Medulla oblongata (tissue), 1 donor: ENCODE measurements around the gene ASTN2.

Experiments used
- DNase-seq: peaks from one replicate; pipeline ENCODE4 v3.0.0-alpha.2; 2015; ENCODE audit errors: extremely low spot score

ASTN2 gene

GRCh38 chr9:116668970-116669695 lies 745.7 kb downstream of the ASTN2 start:
- DNase-seq: no peak

DNA sequence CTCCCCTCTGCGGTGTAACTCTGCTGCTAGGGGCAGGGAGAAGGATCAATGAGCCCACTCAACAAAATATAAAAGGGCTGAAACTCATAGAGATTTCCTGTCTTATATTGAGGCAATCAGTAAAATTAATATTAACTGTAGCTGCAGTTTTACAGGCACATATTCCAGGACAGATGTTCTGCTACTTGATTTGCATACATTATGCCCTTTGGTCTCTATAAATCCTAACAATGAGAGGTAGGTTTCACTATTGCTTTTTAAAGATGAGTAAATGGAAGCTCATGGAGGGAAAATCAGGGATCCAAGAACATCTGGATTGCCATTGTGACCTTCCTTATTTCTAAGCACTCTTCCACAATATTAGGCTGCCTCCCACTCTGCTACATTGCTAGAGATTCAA lies 751.3 kb downstream of the ASTN2 start:
- DNase-seq: no peak

- DNase-seq: no peak
These were observed 752.1 kb downstream of the ASTN2 start for GRCh38 chr9:116662646-116663310.

GRCh38 chr9:116661037-116661954 lies 753.6 kb downstream of the ASTN2 start:
- peak; percentile 85 for DNase-seq

- no peak for DNase-seq
These were observed 756.6 kb downstream of the ASTN2 start for GRCh38 chr9:116658265-116658664.

DNA sequence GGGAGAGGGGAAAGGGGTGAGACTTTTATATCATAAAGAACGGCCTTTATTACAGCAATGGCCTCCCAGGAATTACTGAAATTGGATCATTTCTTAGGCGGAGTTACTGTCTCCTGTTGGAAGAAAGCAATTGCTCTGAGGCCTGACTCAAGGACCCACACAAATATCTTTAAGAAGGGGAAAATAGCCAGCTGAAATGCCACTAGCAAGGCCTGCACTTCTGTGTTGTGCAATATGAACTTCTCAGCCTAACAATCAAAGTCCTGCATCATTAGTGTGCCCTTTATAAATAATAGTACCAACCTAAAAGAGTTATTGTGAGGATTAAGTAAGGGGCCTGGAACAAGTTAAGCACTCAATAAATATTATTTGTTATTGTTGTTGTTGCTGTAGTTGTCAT lies 757.9 kb downstream of the ASTN2 start:
- DNase-seq: no peak

GRCh38 chr9:116656501-116656971 lies 758.3 kb downstream of the ASTN2 start:
- no peak for DNase-seq

DNA sequence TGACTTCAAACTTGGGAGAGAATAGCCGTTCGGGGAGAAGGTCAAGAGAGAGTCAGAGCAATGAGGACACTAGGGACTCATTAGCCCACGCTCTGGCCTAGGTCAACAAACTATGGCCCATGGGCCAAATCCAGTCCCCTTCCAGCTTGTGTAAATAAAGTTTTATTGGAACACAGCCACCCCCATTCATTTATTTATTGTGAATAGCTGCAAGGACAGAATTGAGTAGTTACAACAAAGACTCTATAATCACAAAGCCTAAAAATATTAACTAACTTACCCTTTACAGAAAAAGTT lies 760.9 kb downstream of the ASTN2 start:
- DNase-seq: no peak

DNA sequence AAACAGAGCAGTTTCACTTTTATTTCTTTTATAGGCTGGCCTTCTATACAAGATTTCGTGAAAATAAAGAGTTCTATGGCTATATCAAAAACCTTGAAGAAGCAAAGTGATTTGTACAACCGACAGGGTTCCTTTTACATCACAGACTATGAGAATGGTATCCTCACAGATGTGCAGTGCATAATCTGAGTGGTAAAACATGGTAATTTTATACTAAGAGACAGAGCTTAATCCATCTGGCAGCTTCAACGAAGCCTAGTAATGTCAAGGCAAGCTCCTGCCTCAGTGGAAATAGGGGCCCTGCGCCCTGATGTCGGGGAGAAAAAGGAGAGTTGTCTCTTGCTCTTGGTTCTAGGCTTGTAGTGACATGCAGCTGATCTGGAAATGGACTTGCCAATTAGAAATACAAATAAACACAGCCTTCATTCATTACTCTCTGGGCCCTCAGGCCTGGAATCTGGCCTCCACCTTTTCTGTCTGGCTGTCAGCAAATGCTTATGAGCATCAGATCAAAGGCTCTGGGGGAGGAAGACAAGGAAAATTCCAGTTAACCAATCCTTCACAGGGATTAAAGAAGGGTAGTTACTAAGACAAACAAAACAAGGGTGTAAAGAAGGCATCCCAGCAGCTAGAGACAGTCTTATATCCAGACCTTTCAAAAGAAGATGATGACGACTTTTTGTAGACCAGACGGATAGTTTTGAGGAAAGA lies 761.4 kb downstream of the ASTN2 start:
- DNase-seq: peak; percentile 34

- no peak for DNase-seq
These were observed 767.4 kb downstream of the ASTN2 start for GRCh38 chr9:116647515-116647809.

- DNase-seq: peak; percentile 68
These were observed 768.0 kb downstream of the ASTN2 start for GRCh38 chr9:116646661-116647514.

GRCh38 chr9:116644091-116644688 lies 770.7 kb downstream of the ASTN2 start:
- no peak for DNase-seq

DNA sequence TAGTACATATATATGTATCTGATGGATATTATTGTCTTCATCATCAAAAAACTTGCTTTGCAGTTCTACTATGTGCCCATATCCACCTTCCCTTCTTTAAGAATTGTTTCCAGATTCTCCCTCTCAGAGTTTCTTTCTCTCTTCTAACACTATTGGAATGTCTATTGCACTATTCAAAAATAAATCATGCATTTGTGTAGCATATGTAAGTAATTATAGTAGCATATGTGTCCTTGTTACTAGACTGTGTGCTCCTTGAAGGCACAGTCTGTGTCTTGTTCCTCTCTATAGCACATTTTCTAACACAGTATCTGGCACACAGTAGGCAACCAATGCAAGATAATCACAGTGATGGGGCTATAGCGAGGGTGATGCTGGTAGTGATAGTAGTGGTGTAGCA lies 771.2 kb downstream of the ASTN2 start:
- DNase-seq: no peak

DNA sequence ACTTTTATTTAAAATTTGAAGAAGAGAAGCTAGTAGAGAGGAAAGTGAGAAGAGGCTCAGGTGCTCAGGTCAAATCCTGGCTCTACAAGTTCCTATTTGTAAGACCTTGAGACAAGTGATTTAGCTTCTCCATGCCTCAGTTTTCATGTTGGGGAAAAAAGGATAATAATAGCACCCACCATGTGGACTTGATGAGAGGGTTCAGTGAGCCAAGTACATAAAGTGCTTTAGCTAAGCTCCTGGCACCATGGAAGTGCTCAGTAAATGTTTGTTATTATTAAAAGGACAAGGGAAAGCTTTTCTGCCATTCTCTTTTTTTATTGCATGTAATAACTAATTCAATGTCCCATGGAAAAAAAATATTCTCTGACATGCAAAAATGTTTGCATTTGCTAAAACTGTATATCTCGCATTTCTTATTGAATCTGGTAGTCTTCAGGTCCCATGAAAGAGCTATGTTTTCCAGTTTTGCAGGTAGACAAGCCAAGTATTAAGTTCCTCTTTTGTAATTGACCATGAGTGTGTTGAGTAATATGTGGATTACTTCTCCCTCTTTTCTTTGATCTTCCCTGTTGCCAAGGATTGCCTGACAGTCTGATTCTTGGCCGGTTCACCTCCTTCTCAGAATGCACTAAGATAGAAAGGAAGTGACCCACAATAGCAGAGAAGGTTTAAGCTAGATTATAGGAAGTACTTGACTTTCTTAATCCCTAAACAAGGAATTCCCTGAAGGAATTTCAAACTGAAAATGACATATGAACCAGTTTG lies 773.4 kb downstream of the ASTN2 start:
- no peak for DNase-seq

- DNase-seq: no peak
These were observed 775.6 kb downstream of the ASTN2 start for GRCh38 chr9:116639251-116639741.

DNA sequence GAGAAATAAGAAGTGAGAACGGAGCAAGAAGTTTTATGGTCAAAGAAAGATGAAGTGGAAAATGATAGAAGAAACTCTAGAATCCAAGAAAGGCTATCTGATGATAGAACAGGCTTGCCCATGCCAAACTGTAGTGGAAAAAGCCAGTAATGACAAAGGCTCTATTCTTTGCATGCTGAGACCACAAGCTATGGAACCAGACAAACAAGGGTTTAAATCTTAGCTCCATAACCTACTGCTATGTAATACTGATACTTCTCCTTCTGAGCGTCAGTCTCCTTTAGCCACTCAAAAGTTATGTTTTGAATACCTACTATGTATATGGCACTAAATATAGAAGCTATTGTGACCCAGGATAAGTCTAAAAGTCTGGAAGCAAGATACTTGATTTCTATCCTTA lies 778.9 kb downstream of the ASTN2 start:
- peak; percentile 41 for DNase-seq

- DNase-seq: no peak
These were observed 781.6 kb downstream of the ASTN2 start for GRCh38 chr9:116632990-116633838.

DNA sequence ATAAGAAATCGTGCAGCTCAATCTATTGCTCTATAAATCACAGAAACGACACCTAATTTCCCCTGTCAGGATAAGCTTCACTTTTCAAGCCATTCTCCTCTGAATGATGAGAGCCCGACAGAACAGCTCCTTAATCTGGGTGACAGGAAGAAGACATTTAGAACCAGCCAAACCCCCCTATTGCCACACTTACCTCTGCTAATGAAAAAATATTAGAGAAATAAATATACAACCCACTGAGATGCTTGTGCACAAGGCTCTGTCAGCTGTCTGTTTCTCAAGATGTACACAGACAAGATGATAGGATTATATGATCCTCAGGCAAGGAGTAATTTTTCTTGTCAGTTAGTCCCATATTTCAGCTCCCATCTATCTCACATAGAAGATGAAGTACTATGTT lies 785.2 kb downstream of the ASTN2 start:
- no peak for DNase-seq

GRCh38 chr9:116628716-116629115 lies 786.1 kb downstream of the ASTN2 start:
- no peak for DNase-seq
